GM18508 (cell line): Measurements from ENCODE around the gene MRPS34.

ENCODE experiments used
- ATAC-seq: cut with Tn5 transposase; IDR thresholded peaks from one replicate; pipeline ENCODE4 v1.9.1; 2021; ENCODE audit warnings: moderate number of reproducible peaks; ENCODE audit not compliant: insufficient read depth, unreplicated experiment

The MRPS34 gene

GRCh38 chr16:1794908-1795666 lies 22.2 kb upstream of the MRPS34 start:
- ATAC-seq: no peak

- ATAC-seq: no peak
These were observed 21.4 kb upstream of the MRPS34 start for GRCh38 chr16:1794221-1794871.

GRCh38 chr16:1793578-1794220 lies 20.8 kb upstream of the MRPS34 start, which contains the start of gene IGFALS:
TSS of gene IGFALS (minus strand) at chr16:1793705. CDS start at chr16:1793652, 53 bp downstream.
- ATAC-seq: no peak

GRCh38 chr16:1792836-1793577 lies 20.1 kb upstream of the MRPS34 start:
- no peak for ATAC-seq

GRCh38 chr16:1791943-1792812 lies 19.2 kb upstream of the MRPS34 start:
- no peak for ATAC-seq

- no peak for ATAC-seq
These were observed 18.5 kb upstream of the MRPS34 start for GRCh38 chr16:1791256-1791942.

- ATAC-seq: no peak
These were observed 17.8 kb upstream of the MRPS34 start for GRCh38 chr16:1790611-1791255.

GRCh38 chr16:1790261-1790610 lies 17.3 kb upstream of the MRPS34 start:
- ATAC-seq: no peak

- ATAC-seq: no peak
These were observed 16.7 kb upstream of the MRPS34 start for GRCh38 chr16:1789643-1790045.

- no peak for ATAC-seq
These were observed 15.8 kb upstream of the MRPS34 start for GRCh38 chr16:1788708-1789100.

- ATAC-seq: no peak
These were observed 15.3 kb upstream of the MRPS34 start for GRCh38 chr16:1788095-1788707.

- no peak for ATAC-seq
These were observed 14.6 kb upstream of the MRPS34 start for GRCh38 chr16:1787322-1788094.

GRCh38 chr16:1787056-1787321 lies 14.1 kb upstream of the MRPS34 start:
- ATAC-seq: no peak

GRCh38 chr16:1786242-1787055 lies 13.5 kb upstream of the MRPS34 start:
- ATAC-seq: no peak

GRCh38 chr16:1785846-1786170 lies 12.9 kb upstream of the MRPS34 start:
- no peak for ATAC-seq

- ATAC-seq: no peak
These were observed 12.3 kb upstream of the MRPS34 start for GRCh38 chr16:1784977-1785845.
